Measurements from ENCODE around the gene PTPN14.
"Not testable (repeated sequence)": the region's sequence is repeated elsewhere in the genome, so short reads cannot be mapped to it uniquely, and the experiment has no call there.

PTPN14 gene

GRCh38 chr1:214551436-214552173 lies at the start of gene PTPN14:
Gene PTPN14, minus strand, starts transcription at chr1:214551602. Its CDS starts 86,799 bp downstream, at chr1:214464803.
- DNase-seq: peak; percentile 98

DNA sequence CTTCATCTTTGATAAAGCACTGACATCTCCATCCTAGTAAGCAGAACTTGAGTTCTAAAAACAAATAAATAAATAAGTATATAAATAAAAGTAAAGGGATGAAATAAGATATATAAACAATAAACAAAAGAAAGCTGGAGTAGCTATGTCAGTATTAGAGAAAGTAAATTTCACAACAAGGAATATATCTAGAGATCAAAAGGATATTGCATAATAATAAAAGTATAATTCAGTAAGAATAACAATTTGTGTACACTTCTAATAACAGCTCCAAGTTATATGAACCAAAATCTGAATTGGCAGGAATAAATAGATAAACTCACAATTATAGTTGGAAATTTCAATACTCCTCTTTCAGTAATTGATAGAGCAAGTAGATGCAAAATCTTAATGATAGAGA lies 41.8 kb upstream of the PTPN14 start:
- no peak for DNase-seq

DNA sequence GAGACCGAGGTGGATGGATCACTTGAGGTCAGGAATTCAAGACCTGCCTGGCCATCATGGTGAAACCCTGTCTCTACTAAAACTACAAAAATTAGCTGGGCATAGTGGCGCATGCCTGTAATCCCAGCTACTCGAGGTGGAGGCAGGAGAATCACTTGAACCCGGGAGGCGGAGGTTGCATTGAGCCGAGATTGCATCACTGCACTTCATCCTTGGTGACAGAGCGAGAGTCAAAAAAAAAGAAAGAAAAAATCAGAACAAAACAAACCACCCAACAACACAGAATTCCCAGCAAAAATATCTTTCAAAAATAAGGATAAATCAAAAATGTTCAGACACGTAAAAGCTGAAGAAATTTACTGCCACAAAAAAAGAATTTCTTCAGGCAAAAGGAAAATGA lies 40.5 kb upstream of the PTPN14 start:
- not testable (repeated sequence) for DNase-seq

GRCh38 chr1:214590696-214591095 lies 39.3 kb upstream of the PTPN14 start:
- DNase-seq: no peak

GRCh38 chr1:214588963-214589597 lies 37.7 kb upstream of the PTPN14 start:
- DNase-seq: no peak

GRCh38 chr1:214587165-214587564 lies 35.8 kb upstream of the PTPN14 start:
- DNase-seq: no peak

GRCh38 chr1:214586621-214587020 lies 35.2 kb upstream of the PTPN14 start:
- no peak for DNase-seq

DNA sequence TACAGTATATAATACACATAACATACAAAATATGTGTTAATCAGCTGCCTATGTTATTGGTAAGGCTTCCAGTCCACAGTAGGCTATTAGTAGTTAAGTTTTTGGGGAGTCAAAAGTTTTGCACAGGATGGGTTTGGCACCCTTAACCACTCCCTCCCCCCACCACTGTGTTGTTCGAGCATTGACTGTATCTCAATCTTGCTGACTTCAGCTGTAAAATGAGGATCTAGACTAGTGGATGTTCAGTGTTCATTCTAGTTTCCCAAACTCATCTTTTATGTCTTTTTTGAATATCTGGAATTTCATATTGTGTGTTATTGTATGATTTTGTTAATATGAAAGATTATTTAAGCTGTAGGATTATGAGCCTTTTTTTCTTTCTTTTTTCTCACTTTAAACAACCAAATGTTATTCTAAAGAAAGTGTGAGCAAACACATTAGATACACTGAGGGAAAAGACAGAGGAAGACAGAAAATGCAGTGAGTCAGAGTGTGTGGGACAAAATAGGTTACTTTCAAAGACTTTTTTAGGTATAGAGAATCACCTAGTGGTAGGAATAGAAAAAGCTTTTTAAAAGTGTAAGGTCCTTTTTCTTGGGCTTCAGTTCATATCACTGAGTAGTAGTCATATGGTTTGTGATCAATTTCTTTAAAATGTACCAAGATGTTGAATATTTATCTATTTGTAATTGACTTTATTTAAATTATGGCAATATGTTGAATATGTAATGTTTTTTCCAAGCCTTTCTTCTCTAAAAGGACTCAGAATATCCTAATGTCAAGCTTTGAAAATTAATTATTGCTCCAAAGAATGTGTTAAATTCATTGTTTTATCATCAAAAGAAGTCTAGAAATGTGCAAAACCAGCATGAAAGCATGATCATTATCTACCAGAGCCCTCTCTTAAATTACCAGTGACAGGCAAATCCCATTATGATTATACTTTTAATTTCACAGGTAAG lies 33.7 kb upstream of the PTPN14 start:
- peak; percentile 73 for DNase-seq

DNA sequence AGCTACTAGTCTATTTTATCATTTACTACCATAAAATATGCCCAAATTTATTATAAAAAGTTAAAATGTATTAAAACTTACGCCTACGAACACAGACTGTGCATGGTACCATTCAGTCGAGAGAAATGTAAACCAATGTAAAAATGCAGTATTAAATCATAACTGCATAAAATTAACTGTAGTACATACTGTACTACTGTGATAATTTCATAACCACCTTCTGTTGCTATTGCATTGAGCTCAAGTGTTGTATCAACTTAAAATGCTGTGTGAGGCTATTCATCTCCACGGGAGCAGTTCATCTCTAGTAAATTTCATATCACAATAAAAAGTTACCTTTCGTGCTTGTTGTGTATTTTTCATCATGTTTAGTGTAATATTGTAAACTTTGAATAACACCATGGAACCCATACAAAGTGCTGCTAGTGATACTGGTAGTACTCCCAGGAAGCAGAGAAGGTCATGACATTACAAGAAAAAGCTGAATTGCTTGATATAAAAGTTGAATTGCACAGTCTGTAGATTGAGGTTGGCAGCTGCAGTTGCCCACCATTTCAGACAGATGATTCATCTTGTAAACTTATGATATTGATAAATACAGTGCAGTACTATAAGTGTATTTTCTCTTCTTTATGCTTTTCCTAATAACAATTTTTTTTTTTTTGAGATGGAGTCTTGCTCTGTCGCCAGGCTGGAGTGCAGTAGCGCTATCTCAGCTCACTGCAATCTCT lies 32.6 kb upstream of the PTPN14 start:
- DNase-seq: no peak

DNA sequence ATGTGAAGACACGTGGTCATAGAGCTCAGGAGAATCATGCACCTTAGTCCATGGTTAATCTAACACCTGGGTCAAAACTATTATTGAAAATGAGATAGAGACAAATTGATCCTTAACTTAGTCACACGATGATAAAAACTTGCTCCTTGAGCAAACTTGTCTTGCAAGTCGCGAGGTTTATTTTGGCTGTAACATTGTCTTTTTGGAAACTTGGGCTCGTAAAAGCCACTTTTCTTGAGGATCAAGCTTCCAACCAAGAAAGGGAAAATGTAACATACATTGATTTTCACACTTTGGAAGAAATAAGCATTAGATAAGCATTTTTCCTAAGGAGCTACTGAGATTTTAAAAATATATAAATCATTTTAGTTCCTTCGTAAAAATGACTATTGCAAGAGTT lies 31.7 kb upstream of the PTPN14 start:
- DNase-seq: no peak

- DNase-seq: no peak
Measured at GRCh38 chr1:214582289-214582891, 31.0 kb upstream of the PTPN14 start.

DNA sequence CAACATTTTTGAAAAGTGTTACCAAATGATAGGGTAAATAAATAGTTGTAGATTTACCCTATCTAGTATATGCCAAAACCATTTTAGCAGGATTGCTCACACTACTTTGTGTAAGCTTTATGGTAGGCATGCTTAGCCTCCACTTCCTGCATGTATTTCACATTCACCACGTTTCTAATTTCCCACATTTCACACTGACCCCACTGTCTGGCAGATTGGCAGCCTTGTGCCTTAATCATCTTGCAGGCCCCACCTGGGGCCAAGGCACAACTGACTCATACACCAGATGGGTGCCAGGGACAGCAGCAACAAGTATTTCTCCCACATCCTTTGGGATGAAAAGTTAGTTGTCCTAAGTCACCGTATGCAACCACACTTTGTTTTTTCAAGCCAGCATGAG lies 30.4 kb upstream of the PTPN14 start:
- peak; percentile 85 for DNase-seq

DNA sequence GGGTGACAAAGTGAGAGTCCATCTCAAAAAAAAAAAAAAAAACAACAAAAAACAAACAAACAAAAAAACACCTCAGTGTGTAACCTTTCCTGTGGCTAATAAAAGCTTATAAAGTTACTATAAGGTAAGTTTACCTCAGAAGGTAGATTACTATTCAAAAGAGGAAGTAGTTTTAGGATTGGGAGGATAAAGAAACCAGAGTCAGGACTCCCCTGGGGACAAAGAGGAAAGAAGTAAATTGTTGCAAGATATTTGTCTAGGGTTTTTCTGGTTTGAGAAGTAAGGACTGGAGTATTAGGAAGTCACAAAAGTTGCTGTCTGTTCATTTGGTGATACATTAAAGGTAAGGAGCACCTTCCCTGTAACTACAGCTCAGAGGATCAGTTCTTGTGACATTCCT lies 27.8 kb upstream of the PTPN14 start:
- DNase-seq: no peak

GRCh38 chr1:214576120-214576519 lies 24.7 kb upstream of the PTPN14 start:
- DNase-seq: not testable (repeated sequence)

- DNase-seq: no peak
Measured at GRCh38 chr1:214574598-214575411, 23.4 kb upstream of the PTPN14 start.

GRCh38 chr1:214573386-214574318 lies 22.2 kb upstream of the PTPN14 start:
- no peak for DNase-seq

DNA sequence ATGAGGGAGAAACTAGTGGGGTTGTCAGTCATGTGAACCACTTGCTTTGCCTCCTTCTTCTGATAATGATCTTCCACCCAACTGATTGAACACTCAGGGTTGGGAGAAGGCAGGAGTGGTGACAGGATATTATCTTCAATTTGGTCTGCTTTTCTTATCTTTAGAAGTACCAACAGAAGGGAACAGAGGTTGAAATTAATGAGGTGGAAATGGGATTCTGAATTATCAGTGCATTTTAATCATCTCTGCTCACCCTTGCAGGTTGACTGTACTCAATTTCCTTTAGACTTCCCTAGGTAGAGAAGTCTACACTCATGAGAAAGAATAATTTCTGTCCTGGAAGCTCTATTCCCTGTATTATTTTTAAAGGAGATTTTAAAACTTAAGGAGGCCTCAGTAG lies 19.9 kb upstream of the PTPN14 start:
- DNase-seq: no peak

- peak; percentile 70 for DNase-seq
Measured at GRCh38 chr1:214570442-214570841, 19.0 kb upstream of the PTPN14 start.

DNA sequence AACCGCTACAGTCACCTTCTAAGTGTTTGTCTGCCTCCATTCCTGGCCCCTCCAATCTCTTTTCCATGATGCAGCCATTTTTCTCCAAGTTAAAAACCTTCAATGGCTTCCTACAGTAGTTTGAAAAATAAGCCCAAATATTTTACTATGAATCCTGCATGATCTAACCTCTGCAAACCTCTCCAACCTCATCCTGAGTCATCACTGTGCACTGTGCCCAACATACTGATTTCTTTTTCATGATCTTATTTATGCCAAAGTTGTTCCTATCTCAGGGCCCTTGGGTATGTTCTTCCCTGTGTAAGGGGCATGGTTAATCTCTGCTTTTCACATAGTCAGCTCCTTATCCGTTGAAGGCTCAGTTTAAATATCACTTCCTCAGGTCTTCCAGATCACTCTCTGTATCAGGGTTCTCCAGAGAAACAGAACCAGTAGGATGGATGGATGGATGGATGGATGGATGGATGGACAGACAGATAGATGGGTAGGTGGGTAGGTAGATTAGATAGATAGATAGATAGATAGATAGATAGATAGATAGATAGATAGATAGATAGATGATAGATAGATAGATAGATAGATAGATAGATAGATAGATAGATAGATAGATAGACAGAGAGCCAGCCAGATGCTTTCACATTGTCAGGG lies 18.1 kb upstream of the PTPN14 start:
- DNase-seq: peak; percentile 62

DNA sequence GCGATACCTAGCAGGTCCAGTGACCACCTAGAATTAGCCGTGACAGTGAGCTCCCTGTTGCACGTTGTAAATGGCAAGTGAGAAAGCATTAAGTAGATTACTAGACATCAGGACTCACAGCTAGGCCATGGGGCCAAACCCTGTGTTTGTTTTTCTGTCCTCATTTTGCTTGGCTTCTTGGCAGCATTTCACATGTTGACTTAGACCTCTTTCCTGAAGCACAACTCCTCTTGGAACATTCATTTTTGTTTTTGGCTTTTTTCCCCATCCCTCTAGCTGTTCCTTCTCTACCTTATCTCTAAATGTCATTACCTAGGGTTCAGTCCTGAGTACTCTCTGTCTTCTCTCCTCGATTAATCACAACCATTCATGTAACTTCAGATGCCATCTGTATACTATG lies 16.9 kb upstream of the PTPN14 start:
- no peak for DNase-seq
